ENCODE measurements around the gene MS4A12. TPM values are rescaled to one million over a fixed set of nuclear protein-coding genes. Genes with fewer than 3 reads are reported as not detected.
"Not testable (repeated sequence)": the region's sequence is repeated elsewhere in the genome, so short reads cannot be mapped to it uniquely, and the experiment has no call there.

MS4A12 gene
- polyA plus RNA-seq, 3 donors = not detected

- DNase-seq = no peak
Measured at GRCh38 chr11:60512651-60513225, 20.2 kb downstream of the MS4A12 start.

- no peak for DNase-seq
Measured at GRCh38 chr11:60513496-60514460, 21.2 kb downstream of the MS4A12 start.

GRCh38 chr11:60515144-60515855, 22.7 kb downstream of the MS4A12 start, which contains the start of gene MS4A13:
TSS of gene MS4A13 (plus strand) at chr11:60515392. CDS start at chr11:60518084, 2,692 bp downstream.
- no peak for DNase-seq

GRCh38 chr11:60528465-60528864, 35.9 kb downstream of the MS4A12 start:
- no peak for DNase-seq

- no peak for DNase-seq
Measured at GRCh38 chr11:60528934-60529333, 36.4 kb downstream of the MS4A12 start.

GRCh38 chr11:60530454-60531100, 38.0 kb downstream of the MS4A12 start:
- no peak for DNase-seq

GRCh38 chr11:60532383-60532782, 39.8 kb downstream of the MS4A12 start:
- not testable (repeated sequence) for DNase-seq

- DNase-seq = not testable (repeated sequence)
Measured at GRCh38 chr11:60538627-60539026, 46.0 kb downstream of the MS4A12 start.

- DNase-seq = no peak
Measured at GRCh38 chr11:60544077-60544476, 51.5 kb downstream of the MS4A12 start.

Other genes starting within 250 kb of the MS4A12 start
- gene MS4A4E, start 249.6 kb upstream of the MS4A12 start, polyA plus RNA-seq (ENCODE audit: insufficient read length in 3 of 3) = 1 to 10 TPM in 2 of 3 donors, under 1 TPM in 1; 0.94 to 1.5 (median 1.1) TPM
- gene MS4A4A, start 212.1 kb upstream of the MS4A12 start, polyA plus RNA-seq (ENCODE audit: insufficient read length in 3 of 3) = 1 to 10 TPM; 5.1 to 9.9 (median 6.4) TPM
- gene MS4A6E, start 165.5 kb upstream of the MS4A12 start, polyA plus RNA-seq (ENCODE audit: insufficient read length in 3 of 3) = not detected
- 1 to 10 TPM; 4.7 to 7.8 (median 7.6) TPM for gene MS4A7, start 114.2 kb upstream of the MS4A12 start, polyA plus RNA-seq (ENCODE audit: insufficient read length in 3 of 3)
- gene MS4A14, start 96.3 kb upstream of the MS4A12 start, polyA plus RNA-seq (ENCODE audit: insufficient read length in 3 of 3) = under 1 TPM; 0.10 to 0.27 (median 0.16) TPM
- gene MS4A5, start 63.2 kb upstream of the MS4A12 start, polyA plus RNA-seq (ENCODE audit: insufficient read length in 3 of 3) = not detected
- gene MS4A1, start 36.9 kb upstream of the MS4A12 start, polyA plus RNA-seq (ENCODE audit: insufficient read length in 3 of 3) = under 1 TPM in 2 of 3 donors, not detected in 1; 0.48 to 0.68 TPM
- not detected for gene MS4A13, start 22.6 kb downstream of the MS4A12 start, polyA plus RNA-seq (ENCODE audit: insufficient read length in 3 of 3)
- gene MS4A8, start 206.8 kb downstream of the MS4A12 start, polyA plus RNA-seq (ENCODE audit: insufficient read length in 3 of 3) = under 1 TPM in 1 of 3 donors, not detected in 2; 0.06 TPM
- gene MS4A18, start 231.9 kb downstream of the MS4A12 start, polyA plus RNA-seq (ENCODE audit: insufficient read length in 3 of 3) = not detected